ENCODE data around the gene ALOX15B.

- TF ChIP-seq CTCF (IDR thresholded peaks at IDR 0.05 in 8 of 11, conservative IDR thresholded peaks at IDR 0.05 in 3 of 11): no peak
- TF ChIP-seq POLR2AphosphoS5 (IDR thresholded peaks at IDR 0.05): no peak
- no peak for TF ChIP-seq POLR2A (IDR thresholded peaks at IDR 0.05)
Observed at GRCh38 chr17:8021565-8022359, 17.1 kb upstream of the ALOX15B start.
